Uterus (tissue), 2 donors: ENCODE results near the gene AKT2.

Source experiments
- POLR2A ChIP-seq, 2 donors: fragments of 450-650 bp; IDR thresholded peaks; one replicate each; pipeline ENCODE4 v1.6.1; 2016; ENCODE audit warnings: antibody characterized with exemption in 2 of 2, mild to moderate bottlenecking in 1 of 2, moderate library complexity in 1 of 2
- TF ChIP-seq, protein P1 (sequence below), 4 experiments: fragments of 200-600 bp in 2 of 4; fragments of 450-650 bp in 2 of 4; sonication (generic) in 2 of 4; IDR thresholded peaks; one replicate each; pipeline ENCODE4 v1.5.1; 2016 to 2019; ENCODE audit warnings: antibody characterized with exemption in 4 of 4, mild to moderate bottlenecking in 2 of 4, moderate library complexity in 1 of 4

DNA sequence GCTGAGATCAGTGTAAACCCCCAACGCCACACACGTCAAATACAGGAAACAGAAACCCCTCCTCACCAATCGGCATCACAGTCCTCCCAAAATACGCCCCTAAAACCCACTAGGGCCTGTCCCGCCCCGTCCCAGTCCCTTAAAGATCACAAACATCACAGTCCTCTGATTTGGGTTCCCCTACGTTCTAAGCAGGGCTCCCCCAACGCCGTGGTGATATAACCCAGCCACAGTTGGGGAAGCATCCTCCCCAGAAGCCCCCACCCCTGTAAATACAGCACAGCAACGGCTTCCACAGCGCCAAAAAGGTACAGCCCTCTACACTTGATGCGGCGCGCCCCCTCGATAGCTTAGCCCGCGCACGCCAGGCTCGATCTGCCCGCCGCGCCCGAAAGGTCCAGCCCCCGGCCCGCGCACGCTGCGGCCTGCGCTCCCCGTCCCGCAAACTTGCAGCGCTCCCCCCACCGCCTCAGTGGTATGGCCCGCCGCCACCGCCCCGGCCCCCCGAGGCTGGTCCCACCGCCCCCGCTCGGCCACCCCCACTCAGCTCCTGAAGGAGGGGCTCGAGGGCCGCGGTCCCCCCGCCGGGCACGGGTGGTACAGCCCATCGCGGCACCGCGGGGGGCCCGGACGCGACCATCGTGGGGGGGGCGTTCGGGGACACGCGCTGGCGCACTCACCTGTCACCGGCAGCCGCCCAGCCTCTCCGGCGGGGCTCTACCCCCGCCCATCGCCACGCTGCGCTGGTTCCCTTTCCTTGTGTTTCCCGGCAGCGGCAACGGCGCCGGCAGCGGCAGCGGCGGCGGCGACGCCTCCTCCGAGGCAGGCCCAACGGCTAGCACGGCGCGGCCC, at the start of gene AKT2:
- TF ChIP-seq, protein P1, sequence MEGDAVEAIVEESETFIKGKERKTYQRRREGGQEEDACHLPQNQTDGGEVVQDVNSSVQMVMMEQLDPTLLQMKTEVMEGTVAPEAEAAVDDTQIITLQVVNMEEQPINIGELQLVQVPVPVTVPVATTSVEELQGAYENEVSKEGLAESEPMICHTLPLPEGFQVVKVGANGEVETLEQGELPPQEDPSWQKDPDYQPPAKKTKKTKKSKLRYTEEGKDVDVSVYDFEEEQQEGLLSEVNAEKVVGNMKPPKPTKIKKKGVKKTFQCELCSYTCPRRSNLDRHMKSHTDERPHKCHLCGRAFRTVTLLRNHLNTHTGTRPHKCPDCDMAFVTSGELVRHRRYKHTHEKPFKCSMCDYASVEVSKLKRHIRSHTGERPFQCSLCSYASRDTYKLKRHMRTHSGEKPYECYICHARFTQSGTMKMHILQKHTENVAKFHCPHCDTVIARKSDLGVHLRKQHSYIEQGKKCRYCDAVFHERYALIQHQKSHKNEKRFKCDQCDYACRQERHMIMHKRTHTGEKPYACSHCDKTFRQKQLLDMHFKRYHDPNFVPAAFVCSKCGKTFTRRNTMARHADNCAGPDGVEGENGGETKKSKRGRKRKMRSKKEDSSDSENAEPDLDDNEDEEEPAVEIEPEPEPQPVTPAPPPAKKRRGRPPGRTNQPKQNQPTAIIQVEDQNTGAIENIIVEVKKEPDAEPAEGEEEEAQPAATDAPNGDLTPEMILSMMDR (IDR thresholded peaks at IDR 0.05): no peak
- peak in 1 of 2 donors; percentile 20 for TF ChIP-seq POLR2A (IDR thresholded peaks at IDR 0.05)
